Stimulated activated CD4-positive, alpha-beta T cell treated with anti-CD3 and anti-CD28 coated beads, Interleukin-1b, Interleukin-23, amount 100 ng/mL, for 24 hours (primary cell): Measurements from ENCODE around the gene VAMP1.
"Not testable (repeated sequence)": the region's sequence is repeated elsewhere in the genome, so short reads cannot be mapped to it uniquely, and the experiment has no call there.

Experiments used
- DNase-seq, 4 experiments: peaks; one replicate each; pipeline ENCODE4 v3.0.0-alpha.2; 2020; ENCODE audit warnings: low read depth in 4 of 4, low spot score in 1 of 4

Gene VAMP1

DNA sequence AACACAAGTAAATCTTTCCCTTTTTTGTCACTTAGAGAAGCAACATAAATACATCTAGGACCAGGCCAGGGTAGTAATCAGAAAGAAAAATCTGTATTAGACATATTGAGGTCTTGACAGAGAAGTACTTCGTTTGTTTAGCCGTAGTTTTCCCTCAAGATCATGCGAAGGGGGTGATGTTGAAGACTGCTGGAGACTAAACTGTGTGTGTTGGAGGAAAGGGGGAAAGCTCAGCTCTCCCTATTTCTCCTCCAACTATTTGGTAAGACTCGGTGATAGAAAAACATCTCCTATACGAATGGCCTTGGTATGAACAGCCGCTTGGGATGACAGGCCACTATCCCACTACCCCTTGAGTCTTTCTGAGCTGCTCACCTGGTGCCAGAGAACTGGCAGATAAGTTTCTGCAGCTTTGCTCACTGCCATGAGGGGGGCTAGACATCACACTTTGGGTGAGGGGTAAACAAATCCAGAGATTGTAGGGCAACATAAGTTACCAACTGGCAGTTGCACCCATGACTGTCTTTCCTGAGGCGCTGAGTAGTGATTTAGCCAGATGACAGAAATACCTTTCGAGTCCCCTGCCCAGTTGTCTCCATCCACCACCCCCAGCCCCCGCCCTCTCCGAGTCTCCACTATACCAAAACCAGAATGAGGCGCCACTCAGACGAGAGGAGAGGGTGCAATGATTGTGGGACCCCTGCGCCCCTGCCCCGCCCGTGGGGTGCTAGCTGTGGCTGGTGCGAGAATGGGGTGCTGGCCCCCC is 685 bp downstream of the VAMP1 start:
- DNase-seq, result no peak

DNA sequence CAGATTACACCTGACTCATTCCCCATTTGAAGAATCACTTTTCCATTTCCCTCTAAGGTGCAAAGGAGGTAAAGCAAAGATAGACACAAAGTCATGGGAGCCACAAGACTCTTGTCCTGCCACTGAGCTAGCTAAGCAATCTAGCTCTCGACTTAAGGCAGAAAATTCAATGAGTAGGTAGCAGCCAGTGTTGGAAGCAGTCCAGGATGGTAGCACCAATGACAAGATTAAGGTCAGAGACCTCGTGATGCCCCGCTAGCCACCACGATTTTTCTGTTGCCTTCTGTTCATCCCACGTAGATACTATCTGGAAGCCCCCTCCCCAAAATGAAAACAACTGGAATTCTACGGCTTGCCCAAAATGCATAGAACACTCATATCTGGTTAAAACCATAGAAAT is 1.4 kb downstream of the VAMP1 start:
- no peak for DNase-seq

DNA sequence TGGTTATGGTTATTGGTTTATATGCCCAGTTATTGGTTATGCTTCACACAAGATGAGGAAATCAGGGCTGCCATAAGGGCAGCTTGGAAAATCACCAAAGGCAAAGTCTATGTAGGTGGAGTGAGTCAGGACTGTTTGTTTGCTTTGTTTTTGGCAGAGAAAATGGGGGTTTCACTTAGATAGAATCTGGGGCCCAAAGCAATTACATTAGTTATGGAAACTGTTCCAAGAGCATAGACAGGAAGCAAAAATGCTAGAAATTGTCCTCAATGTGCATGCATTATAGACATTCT is 2.2 kb downstream of the VAMP1 start:
- DNase-seq, result no peak

DNA sequence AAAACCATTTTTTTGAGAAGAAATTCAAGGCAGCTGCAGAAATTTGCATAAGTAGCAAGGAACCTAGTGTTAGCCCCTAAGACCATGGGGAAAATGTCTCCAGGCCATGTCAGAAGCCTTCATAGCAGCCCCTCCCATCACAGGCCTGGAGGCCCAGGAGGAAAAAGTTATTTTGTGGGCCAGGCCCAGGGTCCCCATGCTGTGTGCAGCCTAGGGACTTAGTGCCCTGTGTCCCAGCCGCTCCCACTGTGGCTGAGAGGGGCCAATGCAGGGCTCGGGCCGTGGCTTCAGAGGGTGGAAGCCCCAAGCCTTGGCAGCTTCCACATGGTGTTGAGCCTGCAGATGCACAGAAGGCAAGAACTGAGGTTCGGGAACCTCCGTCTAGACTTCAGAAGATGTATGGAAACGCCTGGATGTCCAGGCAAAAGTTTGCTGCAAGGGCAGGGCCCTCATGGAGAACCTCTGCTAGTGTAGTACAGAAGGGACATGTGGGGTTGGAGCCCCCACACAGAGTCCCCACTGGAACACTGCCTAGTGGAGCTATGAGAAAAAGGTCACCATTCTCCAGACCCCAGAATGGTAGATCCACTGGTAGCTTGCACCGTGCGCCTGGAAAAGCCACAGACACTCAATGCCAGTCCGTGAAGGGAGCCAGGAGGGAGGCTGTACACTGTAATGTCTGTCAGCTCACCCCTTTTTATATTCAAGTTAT is 2.8 kb downstream of the VAMP1 start:
- DNase-seq, result not testable (repeated sequence)

DNA sequence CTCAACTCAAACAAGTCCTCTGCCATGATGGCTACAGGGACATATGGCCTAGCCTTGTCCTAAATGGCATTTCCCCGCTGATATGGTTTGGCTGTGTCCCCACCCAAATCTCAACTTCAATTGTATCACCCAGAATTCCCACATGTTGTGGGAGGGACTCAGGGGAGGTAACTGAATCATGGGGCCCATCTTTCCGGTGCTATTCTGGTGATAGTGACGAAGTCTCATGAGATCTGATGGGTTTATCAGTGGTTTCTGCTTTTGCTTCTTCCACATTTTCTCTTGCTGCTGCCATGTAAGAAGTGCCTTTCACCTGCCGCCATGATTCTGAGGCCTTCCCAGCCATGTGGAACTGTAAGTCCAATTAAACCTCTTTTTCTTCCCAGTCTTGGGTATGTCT is 3.7 kb downstream of the VAMP1 start:
- not testable (repeated sequence) for DNase-seq

DNA sequence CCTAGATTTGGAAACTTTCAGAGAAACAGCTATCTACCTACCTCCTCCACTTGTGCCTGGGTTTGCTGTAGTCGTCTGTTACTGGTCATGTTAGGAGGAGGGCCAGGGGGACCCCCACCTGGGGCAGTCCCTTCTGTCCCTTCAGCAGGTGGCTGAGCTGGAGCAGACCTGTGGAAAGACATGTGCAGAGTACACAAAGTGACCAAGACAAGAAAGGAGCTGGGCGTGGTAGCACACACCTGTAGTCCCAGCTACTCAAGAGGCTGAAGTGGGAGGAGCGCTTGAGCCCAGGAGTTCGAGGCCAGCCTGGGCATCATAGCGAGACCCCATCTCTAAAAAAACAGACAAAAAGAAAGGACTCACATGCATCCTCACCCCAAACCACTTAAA is 4.3 kb downstream of the VAMP1 start:
- no peak for DNase-seq

DNA sequence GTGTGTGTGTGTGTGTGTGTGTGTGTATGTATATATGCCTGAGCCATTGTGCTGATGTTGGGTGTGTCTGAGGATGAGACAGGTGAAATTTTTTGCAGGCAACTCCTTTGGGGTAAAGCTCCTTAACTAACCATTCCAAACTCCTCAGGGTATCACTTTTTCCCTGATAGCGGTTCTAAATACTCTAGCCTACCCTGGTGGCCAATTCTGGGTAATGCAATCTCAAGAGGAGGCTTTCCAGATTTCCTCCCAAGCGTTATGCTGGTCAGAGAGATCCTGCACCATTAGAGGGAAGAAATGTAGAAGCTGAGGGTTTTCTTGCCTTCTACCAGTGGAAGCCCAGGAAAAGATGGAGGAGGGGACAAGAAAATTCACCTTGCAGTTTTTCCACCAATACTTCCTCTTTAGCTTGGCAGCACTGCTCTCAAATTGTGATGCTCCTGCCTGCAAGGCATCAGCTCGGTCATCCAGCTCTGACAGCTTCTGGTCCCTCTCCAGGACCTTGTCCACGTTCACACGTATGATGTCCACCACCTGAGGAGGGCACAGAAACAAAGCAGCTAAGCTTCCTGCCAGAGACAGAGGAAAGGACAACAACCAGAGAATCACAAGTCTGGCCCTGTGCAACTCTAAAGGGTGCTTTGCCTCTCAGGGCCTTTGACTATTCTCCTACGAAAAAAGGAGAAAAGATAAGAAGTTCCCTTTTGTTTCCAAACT is 4.9 kb downstream of the VAMP1 start:
- no peak for DNase-seq

DNA sequence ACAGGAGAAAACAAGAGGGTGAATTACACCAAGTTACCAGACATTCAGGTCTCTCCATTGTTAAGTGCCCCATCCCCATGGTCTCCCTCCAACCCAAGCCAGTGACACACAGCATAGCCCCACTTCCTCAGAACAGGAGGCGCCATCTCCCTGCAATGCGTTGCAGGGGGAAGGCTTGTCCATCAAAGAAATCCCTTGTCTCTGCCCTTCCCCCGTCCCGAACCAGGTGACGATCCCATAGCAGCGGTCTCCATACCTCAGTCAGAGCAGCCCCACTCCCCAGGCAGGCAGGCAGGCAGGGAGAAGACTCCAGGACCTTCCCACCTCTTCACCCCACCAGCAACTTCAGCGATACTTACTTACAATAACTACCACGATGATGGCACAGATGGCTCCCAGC is 5.9 kb downstream of the VAMP1 start:
- DNase-seq, result no peak

DNA sequence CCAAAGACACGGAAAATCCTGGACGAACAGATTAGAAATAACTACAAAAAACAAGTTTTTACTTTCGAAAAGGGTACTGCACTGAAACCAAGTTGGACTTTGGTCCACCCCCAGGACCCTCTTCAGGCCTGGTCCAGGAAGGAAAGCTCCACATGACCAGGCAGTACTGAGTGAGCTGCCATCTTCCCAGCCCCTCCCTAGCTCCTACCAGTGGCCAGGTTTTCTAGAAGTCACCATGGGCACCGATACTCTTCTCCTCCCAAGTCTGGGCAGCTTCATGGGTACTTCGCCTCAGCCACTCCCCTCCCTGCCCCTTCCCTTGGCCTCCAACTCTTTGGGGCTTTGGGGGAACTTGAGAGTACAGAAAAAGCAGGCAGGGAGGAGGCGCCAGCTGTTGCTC is 6.6 kb downstream of the VAMP1 start:
- DNase-seq, result no peak

DNA sequence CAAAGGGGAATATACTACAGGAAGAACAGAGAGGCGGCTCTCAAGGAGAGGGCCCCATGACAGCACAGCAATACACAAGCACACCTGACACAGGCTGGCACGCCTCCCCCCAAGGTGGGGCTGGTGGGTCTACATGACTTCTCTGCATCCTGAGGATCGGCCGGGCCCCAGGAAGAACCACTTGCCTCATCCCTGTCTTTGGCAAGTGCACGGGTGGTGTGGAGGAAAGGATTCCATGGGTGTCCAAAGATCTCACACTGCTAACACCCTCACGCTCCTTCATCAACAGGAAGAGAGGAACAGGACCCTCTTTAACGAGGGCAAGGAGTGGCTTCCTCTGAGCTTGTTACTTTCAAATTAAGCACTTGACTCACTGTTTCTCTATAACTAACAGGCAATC is 7.3 kb downstream of the VAMP1 start:
- no peak for DNase-seq

DNA sequence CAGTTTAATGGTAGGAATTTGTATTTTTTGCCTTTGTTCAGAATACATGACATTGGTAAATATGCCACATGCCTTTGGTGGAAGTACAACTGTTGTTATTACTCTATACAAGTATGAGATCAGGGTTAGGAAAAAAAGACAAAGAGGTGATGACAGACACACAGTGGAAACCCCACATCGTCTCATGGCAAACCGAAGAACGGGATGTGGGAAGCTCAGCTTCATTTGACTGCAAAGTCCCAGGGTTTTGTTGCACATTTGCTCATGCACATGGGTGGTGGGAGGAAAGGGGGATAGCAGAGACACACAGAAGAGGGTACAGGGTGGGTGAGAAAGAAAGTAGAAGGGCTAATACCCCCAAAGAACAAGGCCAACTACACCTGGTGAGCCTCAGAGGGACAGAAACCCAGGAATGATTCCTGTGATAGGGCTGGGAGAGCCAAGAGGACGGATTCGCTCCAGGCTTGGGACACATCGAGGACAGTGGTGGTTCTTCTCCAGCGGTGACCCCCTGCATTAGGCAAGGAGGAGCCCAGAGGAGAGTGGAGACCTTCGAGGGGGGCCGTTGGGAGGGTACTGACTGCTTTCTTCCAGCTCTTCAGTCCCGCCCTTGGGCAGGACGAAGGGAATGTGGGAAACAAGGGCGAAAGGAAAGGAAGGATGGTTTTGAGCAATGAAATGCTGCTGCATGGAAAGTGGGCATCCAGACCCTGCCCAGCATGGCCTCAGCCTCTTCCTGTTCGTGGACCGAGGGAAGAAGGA is 8.1 kb downstream of the VAMP1 start:
- DNase-seq, result no peak

DNA sequence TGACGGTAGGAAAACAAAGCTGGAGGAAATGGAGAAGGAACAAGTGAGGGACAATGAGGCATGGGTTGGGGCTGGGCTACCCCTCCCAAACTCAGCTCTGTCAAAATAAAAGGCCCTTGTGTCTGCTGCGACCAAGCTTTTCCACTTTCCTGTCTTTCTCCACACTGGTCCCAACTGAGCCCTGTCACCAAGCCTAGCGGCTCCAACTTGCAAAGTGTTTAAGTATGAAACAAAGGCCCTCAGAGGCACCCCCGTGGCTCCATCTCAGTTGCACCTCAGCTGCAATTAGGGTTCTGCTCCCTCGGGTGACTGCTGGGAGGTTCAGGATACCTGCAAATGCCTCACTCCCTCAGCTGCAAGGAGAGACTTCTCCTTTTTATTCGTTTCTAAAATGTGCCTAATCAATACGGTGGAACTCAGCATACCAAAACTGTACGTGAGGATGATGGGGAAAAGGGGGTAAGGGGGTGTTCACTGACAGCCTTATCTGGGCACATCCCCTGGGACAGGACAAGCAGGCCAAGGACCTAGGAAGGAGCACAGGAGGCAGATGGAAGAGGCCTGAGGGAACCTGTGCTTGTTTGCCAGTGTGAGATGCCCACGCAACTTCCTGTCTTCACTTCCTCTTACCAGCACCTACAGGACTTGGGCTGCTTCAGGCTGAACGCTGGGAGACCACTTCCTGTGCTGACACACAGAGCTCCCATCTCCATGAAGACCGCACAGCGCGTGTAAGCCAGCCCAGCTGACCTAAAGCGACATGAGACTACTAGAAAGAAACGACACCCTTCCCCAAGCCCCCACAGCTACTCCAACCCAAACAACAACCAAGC is 8.9 kb downstream of the VAMP1 start:
- peak in 2 of 4 experiments; percentile 64 to 79 for DNase-seq

DNA sequence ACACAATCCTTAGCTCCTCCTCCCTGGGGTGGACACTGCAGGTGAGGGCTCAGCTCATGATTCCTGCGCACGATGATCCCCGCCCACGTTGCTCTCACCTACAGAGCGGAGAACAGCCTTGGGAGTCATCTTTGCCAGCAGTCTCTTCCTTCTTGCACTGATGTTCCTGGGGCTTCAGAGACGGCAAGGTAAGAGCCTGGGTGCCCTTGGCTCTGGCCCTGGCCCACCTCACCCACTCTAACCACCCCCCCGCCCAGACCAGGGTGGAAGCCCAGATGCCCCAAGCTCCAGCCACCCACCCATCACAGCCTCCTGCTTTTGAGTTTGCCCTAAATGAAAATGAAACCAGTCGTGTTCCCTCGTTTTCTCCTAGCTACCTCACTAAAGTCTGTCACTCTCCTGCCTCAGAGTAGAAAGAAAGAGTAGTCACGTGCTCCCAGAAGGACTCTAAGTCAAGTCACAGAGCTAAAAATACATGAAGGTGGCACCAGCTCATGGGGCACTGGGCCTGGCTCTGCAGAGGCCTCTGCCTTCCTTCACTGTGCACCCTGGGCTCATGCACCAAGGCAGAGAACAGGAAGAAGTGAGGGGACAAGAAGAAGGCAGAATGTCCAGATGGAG is 9.6 kb downstream of the VAMP1 start:
- no peak for DNase-seq

DNA sequence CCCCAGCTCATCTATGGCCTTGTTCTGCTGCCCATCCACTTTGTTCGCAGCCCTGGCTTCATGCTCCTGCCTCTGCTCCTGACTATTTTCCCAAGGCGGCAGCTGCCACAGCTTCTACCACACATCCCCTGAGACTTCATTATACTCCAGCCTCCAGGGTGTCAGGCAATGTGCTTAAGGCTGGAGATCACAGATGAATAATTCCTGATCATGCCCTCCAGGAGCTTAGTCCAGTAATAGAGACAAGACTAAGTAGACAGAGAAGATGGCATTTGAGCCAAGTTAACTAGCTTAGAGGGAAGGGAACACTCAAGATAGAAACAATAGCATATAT is 11.5 kb downstream of the VAMP1 start:
- no peak for DNase-seq

DNA sequence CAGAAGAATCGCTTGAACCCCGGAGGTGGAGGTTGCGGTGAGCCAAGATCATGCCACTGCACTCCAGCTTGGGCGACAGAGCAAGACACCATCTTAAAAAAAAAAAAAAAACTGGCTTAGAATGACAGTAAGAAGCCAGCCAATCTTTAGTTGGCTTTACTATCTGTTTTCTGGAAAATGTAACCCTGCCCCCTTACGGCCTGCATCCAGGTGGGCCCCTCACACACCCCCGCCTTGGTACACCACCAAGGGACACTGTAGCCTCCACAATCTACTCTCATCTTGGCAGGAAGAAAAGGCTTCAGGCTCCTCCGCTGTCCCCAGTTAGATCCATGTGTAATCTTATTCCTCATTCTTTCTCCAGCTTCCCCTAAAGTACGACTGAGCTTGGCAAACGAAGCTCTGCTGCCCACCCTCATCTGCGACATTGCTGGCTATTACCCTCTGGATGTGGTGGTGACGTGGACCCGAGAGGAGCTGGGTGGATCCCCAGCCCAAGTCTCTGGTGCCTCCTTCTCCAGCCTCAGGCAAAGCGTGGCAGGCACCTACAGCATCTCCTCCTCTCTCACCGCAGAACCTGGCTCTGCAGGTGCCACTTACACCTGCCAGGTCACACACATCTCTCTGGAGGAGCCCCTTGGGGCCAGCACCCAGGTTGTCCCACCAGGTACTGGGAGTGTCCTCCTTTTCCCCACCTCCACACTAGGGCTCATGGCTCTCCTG is 12.0 kb downstream of the VAMP1 start:
- DNase-seq, result no peak

DNA sequence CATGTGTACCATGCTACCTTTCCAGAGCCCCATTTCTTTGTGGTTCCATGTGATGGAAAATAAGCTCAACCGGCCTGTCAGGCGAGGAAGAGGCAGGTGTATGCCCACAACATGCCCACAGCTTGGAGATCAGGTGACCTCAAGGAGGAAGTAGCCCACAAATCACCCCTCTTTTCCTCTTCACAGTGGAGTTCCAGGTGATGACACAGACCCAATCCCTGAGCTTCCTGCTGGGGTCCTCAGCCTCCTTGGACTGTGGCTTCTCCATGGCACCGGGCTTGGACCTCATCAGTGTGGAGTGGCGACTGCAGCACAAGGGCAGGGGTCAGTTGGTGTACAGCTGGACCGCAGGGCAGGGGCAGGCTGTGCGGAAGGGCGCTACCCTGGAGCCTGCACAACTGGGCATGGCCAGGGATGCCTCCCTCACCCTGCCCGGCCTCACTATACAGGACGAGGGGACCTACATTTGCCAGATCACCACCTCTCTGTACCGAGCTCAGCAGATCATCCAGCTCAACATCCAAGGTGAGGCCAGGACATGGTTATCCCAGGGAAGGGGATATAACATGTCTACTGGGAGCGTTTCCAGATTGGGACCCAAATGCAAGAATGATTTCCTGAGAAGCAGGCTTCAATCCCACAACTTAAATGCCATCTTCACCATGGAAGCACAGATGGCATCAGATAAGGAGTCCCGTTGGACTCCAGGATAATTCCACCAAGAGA is 13.1 kb downstream of the VAMP1 start:
- DNase-seq, result no peak

DNA sequence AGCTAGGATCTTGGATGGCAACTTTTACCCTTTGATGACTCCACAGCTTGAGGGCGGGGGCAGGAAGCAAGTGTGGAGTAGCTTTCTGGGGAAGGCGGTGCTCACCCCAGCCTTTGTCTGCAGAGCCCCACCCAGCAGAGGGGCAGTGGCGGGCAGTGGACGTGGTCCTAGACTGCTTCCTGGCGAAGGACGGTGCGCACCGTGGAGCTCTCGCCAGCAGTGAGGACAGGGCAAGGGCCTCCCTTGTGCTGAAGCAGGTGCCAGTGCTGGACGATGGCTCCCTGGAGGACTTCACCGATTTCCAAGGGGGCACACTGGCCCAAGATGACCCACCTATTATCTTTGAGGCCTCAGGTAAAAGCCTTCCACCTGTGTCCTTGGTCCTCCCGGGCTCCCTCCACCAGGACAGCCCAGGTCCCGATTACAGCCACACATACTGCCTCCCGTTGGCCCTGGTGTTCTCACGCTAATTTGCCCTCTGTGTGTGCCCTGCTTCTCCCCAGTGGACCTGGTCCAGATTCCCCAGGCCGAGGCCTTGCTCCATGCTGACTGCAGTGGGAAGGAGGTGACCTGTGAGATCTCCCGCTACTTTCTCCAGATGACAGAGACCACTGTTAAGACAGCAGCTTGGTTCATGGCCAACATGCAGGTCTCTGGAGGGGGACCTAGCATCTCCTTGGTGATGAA is 17.4 kb downstream of the VAMP1 start:
- DNase-seq, result no peak

DNA sequence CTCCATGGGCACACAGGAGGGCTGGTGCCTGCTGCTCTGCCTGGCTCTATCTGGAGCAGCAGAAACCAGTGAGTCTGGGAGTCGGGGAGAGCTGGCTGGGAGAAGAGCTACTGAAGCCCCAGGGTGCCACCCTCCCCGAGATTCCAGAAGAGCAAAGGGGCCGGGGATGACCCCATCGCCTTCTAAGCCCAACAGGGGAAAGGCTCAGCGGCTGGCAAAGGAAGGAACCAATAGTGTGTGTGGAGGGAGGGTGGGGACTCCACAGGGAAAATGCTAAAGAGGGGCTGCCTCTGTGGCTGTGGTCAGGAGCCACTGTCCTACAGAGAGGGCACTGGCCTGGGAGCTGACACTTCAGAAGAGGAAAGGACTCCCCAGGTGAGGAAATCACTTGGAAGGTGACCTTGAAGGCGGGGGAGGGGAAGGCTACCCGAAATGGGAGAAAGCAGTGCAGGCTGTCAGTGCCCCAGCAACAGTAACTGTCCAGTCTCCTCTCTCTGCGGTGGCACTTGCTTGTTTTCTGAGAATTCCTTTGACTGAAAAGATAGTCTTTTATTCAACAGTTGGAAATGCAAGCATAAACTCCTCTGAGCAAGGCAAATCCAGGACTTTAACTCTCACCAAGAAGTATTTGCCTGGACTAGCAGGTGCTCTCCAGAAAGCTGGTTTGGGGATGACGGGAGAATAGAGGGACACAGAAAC is 18.1 kb downstream of the VAMP1 start:
- no peak for DNase-seq
